OCI-LY7 (cell line): ENCODE results near the gene CBFA2T2. TPM values are rescaled to one million over a fixed set of nuclear protein-coding genes. Genes with fewer than 3 reads are reported as not detected.
A peak's percentile ranks its signal among the peaks of the same experiment; 100 is the strongest.

Experiments
- BruUV-seq: library from RNA; stranded (reverse); fragments of 400-500 nt; replicated peaks from 2 replicates; lab custom pipeline; 2021; lab: Mats Ljungman, UMichigan
- CTCF ChIA-PET: fragments of 300-600 bp; sonication (Branson Sonifier 250); formaldehyde crosslinking; loops from one replicate; lab custom pipeline; 2022; ENCODE audit warnings: antibody characterized with exemption; ENCODE audit not compliant: unreplicated experiment; lab: Charles Lee
- POLR2A ChIA-PET: fragments of 300-600 bp; sonication (Branson Sonifier 250); formaldehyde crosslinking; loops from one replicate; lab custom pipeline; 2022; ENCODE audit warnings: antibody characterized with exemption; lab: Charles Lee
- DNase-seq: peaks from one replicate; pipeline ENCODE4 v3.0.0-alpha.2; 2015; ENCODE audit warnings: low spot score
- H2AFZ ChIP-seq: fragments of 200-600 bp; sonication (generic), shearing (Covaris generic); 2 replicates; pipeline ENCODE4 v1.6.1; 2014; ENCODE audit warnings: mild to moderate bottlenecking, antibody characterized with exemption, low read length, moderate library complexity
- H3K27ac ChIP-seq: fragments of 200-600 bp; sonication (generic); 2 replicates; pipeline ENCODE4 v1.5.1; 2014; ENCODE audit warnings: mixed run types, low read depth, mild to moderate bottlenecking, moderate library complexity, low read length, inconsistent platforms; ENCODE audit not compliant: poor library complexity, severe bottlenecking
- H3K36me3 ChIP-seq: fragments of 200-600 bp; sonication (generic); 2 replicates; pipeline ENCODE4 v1.6.1; 2014; ENCODE audit warnings: mild to moderate bottlenecking, antibody characterized with exemption, low read length, moderate library complexity, mixed read lengths; ENCODE audit not compliant: insufficient read depth
- H3K4me1 ChIP-seq: fragments of 200-600 bp; sonication (generic); 2 replicates; pipeline ENCODE4 v1.5.1; 2014; ENCODE audit warnings: mild to moderate bottlenecking, low read length; ENCODE audit not compliant: insufficient read depth, poor library complexity, severe bottlenecking
- H3K4me2 ChIP-seq: fragments of 200-600 bp; sonication (generic); 2 replicates; pipeline ENCODE4 v1.6.1; 2014; ENCODE audit warnings: mild to moderate bottlenecking, low read length
- H3K4me3 ChIP-seq: fragments of 200-600 bp; sonication (generic); 2 replicates; pipeline ENCODE4 v1.5.1; 2014; ENCODE audit warnings: mild to moderate bottlenecking, low read depth, low read length; ENCODE audit not compliant: poor library complexity, severe bottlenecking
- H3K79me2 ChIP-seq: fragments of 200-600 bp; sonication (generic); 2 replicates; pipeline ENCODE4 v1.6.1; 2016; ENCODE audit warnings: low read depth, mild to moderate bottlenecking, low read length, moderate library complexity, mixed read lengths; ENCODE audit not compliant: insufficient read depth
- H3K9me2 ChIP-seq: fragments of 200-600 bp; sonication (generic); 2 replicates; pipeline ENCODE4 v1.6.1; 2016; ENCODE audit warnings: mild to moderate bottlenecking, low read length, mixed read lengths; ENCODE audit not compliant: insufficient read depth
- H3K9me3 ChIP-seq: fragments of 200-600 bp; sonication (generic); 2 replicates; pipeline ENCODE4 v1.6.1; 2014; ENCODE audit warnings: mild to moderate bottlenecking, mixed run types, low read length, mixed read lengths
- H4K20me1 ChIP-seq: fragments of 200-600 bp; sonication (generic); 2 replicates; pipeline ENCODE4 v1.6.1; 2014; ENCODE audit warnings: mild to moderate bottlenecking, antibody characterized with exemption, low read length, moderate library complexity, mixed read lengths; ENCODE audit not compliant: insufficient read depth
- CTCF ChIP-seq: fragments of 200-600 bp; sonication (generic); conservative IDR thresholded peaks from 2 replicates; pipeline ENCODE4 v1.5.1; 2014; ENCODE audit warnings: mild to moderate bottlenecking, antibody characterized with exemption, low read length, moderate library complexity, mixed read lengths
- EZH2phosphoT487 ChIP-seq: fragments of 200-600 bp; sonication (generic); IDR thresholded peaks from 2 replicates; pipeline ENCODE4 v1.6.1; 2018; ENCODE audit warnings: low read depth, borderline replicate concordance, mild to moderate bottlenecking, mixed run types, antibody characterized with exemption, low read length, moderate library complexity, mixed read lengths
- intact Hi-C: fragments of 100-400 bp; cut with micrococcal nuclease; formaldehyde crosslinking; loops from one replicate; pipeline ENCODE4 v1.10.0; 2022; ENCODE audit not compliant: unreplicated experiment
- total RNA-seq, 2 experiments: library from RNA; depleted of rRNA in 1 of 2; stranded (reverse); fragments of >200 nt in 1 of 2; shearing (Covaris generic) in 1 of 2; gene quantifications; 2 replicates each; pipeline ENCODE4 v1.2.3, GENCODE V29; 2014 to 2022

Gene CBFA2T2
- total RNA-seq, 2 experiments from 2014 or later: 20.7 to 32.9 TPM

- Histone ChIP-seq H3K79me2 (peaks cover 38% of the 10 kb centered on the region; the same call in 1 of the 2 replicates), H2AFZ (no peak overlapping the region), H3K27ac (peak overlapping the region; percentile 5), H3K36me3 (peaks cover 9% of the 10 kb centered on the region), H3K4me2 (no peak overlapping the region), H3K9me3 (peaks cover 6% of the 10 kb centered on the region; the same call in 1 of the 2 replicates), H3K4me1 (peaks cover 53% of the 10 kb centered on the region), H3K4me3 (no peak overlapping the region), H4K20me1 (no peaks in the 10 kb centered on the region), H3K9me2 (no peaks in the 10 kb centered on the region)
- DNase-seq: no peak
- TF ChIP-seq EZH2phosphoT487 (no peak), CTCF (no peak)
- intact Hi-C loops: no loop called here
- BruUV-seq: TSS peak; percentile 35
- ChIA-PET CTCF (no interaction called here), POLR2A (interaction anchor here (1.1 to 2.4 kb wide), 5 partner anchors 10 to 41 kb away, joined by 4 to 10 read pairs (median 6); no protein-coding TSS in a partner anchor)
Observed at GRCh38 chr20:33549229-33549999, 59.5 kb downstream of the CBFA2T2 start.

- Histone ChIP-seq H2AFZ (no peak overlapping the region; the same call in 1 of the 2 replicates), H4K20me1 (no peaks in the 10 kb centered on the region), H3K4me3 (no peak overlapping the region), H3K9me2 (no peaks in the 10 kb centered on the region), H3K36me3 (peaks cover 13% of the 10 kb centered on the region), H3K4me1 (peaks cover 73% of the 10 kb centered on the region), H3K4me2 (peak overlapping the region; percentile 42), H3K79me2 (peaks cover 55% of the 10 kb centered on the region), H3K27ac (peak overlapping the region; percentile 89), H3K9me3 (peaks cover 6% of the 10 kb centered on the region; the same call in 1 of the 2 replicates)
- CTCF ChIA-PET: no interaction called here
- POLR2A ChIA-PET: interaction anchor here (0.6 to 2.4 kb wide), 6 partner anchors 10 to 88 kb away, joined by 3 to 7 read pairs (median 4); no protein-coding TSS in a partner anchor
- no peak for DNase-seq
- intact Hi-C loops: no loop called here
- BruUV-seq: no TSS peak
- TF ChIP-seq CTCF (no peak), EZH2phosphoT487 (no peak)
Observed at GRCh38 chr20:33551778-33552177, 61.9 kb downstream of the CBFA2T2 start.

DNA sequence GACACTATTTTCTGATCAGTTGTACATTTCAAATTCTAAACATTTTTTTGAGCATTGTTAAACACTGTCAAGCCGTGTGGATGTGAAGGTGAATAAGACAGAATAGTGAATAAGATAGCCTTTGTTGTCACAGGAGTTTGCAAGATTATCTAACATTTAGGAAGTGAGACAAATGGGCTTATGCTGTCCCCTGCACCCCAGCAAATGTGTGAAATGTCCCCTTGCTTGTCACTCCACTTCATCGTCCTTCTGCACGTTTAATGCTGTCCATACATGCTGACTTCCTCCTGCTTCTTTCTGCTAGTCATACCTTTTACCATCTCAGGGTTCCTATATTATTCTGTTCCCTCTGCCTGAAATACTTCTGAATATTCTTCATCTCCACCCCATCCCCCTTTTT lies 62.6 kb downstream of the CBFA2T2 start:
- peak overlapping the region; percentile 89 for H3K27ac ChIP-seq
- intact Hi-C loops: no loop called here

More for the DNA sequence above, 62.6 kb downstream of the CBFA2T2 start:
- POLR2A ChIA-PET: interaction anchor here (0.5 to 2.4 kb wide), 6 partner anchors 16 to 61 kb away, joined by 3 to 8 read pairs (median 6); no protein-coding TSS in a partner anchor
- no peaks in the 10 kb centered on the region for H3K9me2 ChIP-seq
- no peak overlapping the region; the same call in 1 of the 2 replicates for H2AFZ ChIP-seq
- BruUV-seq: no TSS peak
- peaks cover 66% of the 10 kb centered on the region for H3K4me1 ChIP-seq
- peaks cover 6% of the 10 kb centered on the region; the same call in 1 of the 2 replicates for H3K9me3 ChIP-seq
- no peaks in the 10 kb centered on the region for H4K20me1 ChIP-seq
- CTCF ChIA-PET: interaction anchor here (0.5 kb wide), 1 partner anchor 62 kb away, joined by 3 read pairs; no protein-coding TSS in a partner anchor
- H3K4me2 ChIP-seq: peak overlapping the region; percentile 42
- no peak for TF ChIP-seq CTCF
- no peak for TF ChIP-seq EZH2phosphoT487
- no peak for DNase-seq
- peaks cover 14% of the 10 kb centered on the region for H3K36me3 ChIP-seq
- no peak overlapping the region for H3K4me3 ChIP-seq
- peaks cover 47% of the 10 kb centered on the region for H3K79me2 ChIP-seq
